Activated gamma-delta T cell (primary cell): ENCODE measurements around the gene QARS1.
A peak's percentile ranks its signal among the peaks of the same experiment; 100 is the strongest.

Source experiments
- DNase-seq: peaks from one replicate; lab custom pipeline; 2025; lab: John Stamatoyannopoulos, UW
- total RNA-seq, 2 donors: gene quantifications; one replicate each; lab custom pipeline; 2026; lab: John Stamatoyannopoulos, UW

The QARS1 gene
- 202 reads per million in 2 donors for total RNA-seq

DNA sequence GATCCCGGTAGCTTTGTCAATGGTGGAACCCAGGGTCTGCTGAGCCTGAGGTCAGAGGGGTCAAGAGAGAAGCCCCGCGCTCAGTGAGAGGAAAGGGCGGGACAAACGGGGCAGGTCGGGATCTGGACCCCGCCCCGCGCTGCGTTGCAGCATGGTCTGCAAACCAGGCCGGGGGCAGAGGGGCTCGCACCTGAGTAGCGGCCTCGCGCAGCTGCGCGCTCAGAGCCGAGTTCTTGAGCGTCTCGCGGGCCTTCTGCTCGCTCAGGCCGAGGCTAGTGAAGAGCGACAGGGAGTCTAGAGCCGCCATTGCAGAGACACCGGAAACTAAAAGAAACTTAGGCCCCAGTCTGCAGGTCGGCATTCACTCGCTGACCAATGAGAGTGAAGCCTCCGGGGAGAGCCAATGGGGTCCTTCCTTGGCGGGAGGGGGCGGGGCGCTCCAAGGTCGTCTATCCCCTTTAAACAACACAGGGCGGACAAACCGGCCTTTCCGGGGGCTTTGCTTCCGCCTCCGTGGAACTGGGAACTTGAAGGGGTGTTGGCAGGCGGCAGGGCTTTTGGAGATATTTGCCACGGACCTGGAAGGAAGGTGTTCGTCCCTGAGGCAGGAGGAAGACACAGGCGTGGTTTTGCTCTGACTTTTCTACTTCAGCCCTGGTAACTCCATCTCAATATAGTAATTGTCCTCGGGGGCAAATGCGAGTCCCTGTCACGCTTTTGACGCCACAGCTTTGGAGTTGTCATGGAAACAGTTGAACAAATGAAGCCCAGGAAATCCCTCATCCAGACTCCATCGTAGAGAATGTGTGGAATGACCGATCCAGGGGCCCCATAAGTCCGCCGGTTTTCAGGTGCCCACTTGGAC lies at the start of gene QARS1:
Gene QARS1 (minus strand): TSS at position 331 of the 865 bp plus-strand sequence. CDS start 24 bp downstream, at position 307.
- peak; percentile 66 for DNase-seq

DNA sequence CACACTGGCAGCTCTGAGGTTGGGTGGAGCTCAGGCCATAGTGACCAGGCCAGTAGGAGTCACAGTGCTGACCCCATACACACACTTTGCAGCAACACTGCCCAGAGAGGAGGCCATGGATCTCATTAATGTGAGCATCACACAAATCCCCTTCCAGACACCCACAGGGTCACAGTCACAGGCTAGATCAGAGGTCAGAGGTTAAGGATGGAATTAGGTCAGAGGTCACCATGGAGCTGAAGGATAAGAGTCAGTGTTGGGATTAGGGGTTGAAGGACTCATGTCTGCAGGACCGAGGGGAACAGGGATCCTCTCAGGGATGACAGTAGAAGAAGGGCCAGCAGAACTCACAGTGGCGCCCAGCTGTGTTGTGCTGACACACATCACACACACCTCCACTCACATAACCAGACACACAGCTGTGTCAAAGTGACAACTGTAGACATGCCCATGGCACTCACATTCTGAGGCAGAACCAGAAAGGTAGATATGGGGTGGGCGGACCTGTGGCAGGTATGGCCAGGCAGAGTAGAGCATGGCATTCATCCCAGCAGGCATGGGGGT lies 48.9 kb upstream of the QARS1 start:
- no peak for DNase-seq

GRCh38 chr3:49151610-49152009 lies 47.1 kb upstream of the QARS1 start:
- DNase-seq: no peak

- DNase-seq: no peak
These were observed 43.6 kb upstream of the QARS1 start for GRCh38 chr3:49148159-49148558.

GRCh38 chr3:49140080-49140479 lies 35.5 kb upstream of the QARS1 start:
- DNase-seq: no peak

DNA sequence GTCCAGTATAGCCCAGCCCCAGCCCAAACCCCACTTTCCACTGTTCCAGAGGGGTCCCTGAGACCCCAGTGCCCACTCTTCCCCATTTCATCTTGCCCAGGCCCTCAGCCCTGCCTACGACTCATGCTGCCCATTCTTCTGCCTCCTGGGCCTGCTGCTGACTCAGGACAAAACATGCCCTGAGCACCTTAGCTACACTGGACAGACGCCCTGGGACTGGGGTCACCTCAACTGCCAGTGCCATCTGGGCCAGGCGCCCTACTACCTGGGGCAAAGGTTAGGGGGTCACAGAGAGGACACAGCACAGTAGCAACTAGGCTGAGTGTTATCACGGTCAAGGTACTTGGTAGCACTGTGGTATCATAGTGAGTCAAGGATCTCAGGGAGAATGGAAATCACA lies 30.9 kb upstream of the QARS1 start:
- DNase-seq: no peak

- DNase-seq: no peak
These were observed 30.1 kb upstream of the QARS1 start for GRCh38 chr3:49134471-49135265.

GRCh38 chr3:49133226-49133951 lies 28.8 kb upstream of the QARS1 start:
- DNase-seq: no peak

DNA sequence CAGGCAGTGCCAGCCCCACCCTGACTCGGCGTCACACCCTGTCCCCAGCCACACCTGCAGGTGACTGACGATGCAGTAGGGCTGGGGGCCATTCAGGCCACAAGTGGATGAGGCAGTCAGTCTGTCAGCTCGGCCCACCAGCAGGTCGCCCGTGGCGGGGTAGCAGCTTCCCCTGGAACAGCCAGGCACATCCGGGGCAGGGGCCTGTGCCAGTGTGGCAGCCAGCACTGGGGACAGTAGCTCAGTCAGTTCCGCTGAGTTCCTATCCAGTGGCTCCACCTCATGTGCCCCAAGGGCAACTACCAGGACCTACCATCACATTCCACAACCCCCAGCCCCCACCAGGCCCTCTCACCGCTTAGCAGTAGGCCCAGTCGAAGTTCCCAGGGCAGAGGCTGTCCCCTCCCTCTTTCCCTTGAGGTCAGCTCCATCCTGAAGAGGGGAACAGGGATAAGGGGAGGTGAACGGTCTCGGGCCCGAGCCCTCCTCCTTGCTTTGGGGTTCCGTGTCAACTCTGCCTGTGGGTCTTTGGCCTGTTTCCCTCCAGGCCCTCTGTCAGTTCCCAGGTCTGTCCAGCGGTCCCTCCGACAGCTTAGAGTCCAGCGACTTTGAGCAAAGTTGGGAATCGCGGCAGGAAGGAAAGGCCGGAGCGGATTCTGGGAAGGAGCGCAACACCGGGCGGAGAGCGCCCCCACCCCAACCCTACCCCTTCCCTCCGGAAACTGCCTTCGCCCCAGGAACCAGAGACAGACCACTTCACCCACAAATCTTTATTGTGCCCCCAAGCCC lies 28.1 kb upstream of the QARS1 start, which contains the start of gene LAMB2:
Gene LAMB2 (minus strand): TSS at position 614 of the 789 bp plus-strand sequence. CDS start 183 bp downstream, at position 431.
- no peak for DNase-seq

DNA sequence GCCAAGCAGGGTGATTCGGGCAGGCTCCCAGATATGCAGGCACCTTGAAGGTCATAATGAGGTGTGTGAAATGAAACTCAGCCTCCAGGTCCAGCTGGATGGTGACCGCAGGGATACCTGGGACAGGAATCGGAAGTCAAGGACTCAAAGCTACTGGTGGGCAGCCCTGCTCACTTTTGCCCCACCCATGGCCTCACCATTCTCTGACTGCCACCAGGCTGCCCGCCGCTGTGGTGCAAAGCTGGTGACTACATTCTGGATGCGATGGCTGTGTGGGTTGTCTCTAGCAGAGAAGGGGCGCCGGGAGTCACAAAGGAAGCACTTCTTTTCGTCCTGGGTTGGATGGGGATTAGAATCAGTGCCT lies 27.5 kb upstream of the QARS1 start:
- no peak for DNase-seq

DNA sequence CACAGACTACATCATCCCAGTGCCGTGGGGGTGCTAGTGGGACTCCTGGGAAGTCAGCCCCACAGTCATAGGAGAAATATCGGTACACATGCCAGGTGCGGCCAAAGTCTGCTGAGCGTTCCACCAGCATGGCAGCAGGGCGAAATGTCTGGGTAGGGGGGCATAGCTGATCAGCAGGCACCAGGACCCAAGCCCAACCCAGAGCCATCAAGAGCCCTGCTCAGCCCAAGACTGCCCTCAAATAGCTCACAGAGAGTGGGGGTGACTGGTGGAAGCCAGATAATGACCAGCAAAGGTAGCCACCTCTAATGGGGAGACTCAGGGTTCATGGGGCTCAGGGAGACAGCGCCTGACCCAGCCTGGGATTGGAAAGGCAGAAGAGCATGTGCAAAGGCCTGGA lies 27.0 kb upstream of the QARS1 start:
- DNase-seq: no peak

DNA sequence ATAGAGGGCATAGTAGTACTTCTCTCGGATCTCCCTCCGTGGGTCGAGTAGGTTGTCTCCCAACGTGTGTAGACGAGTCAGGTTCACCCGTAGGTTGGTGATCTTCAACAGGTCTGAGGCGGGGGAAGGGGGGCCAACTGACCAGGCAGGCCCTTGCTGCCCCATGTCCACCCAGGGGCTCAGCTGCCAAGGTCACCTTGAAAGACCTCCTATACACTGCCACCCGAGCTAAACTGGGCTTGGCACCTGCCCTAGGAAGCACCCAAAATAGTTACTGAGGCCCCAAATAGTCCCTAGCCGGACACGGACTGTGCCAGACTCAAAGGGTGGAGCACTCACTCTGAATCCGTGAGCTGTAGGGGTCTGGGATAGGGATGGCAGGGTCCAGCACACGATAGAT lies 26.5 kb upstream of the QARS1 start:
- DNase-seq: no peak

DNA sequence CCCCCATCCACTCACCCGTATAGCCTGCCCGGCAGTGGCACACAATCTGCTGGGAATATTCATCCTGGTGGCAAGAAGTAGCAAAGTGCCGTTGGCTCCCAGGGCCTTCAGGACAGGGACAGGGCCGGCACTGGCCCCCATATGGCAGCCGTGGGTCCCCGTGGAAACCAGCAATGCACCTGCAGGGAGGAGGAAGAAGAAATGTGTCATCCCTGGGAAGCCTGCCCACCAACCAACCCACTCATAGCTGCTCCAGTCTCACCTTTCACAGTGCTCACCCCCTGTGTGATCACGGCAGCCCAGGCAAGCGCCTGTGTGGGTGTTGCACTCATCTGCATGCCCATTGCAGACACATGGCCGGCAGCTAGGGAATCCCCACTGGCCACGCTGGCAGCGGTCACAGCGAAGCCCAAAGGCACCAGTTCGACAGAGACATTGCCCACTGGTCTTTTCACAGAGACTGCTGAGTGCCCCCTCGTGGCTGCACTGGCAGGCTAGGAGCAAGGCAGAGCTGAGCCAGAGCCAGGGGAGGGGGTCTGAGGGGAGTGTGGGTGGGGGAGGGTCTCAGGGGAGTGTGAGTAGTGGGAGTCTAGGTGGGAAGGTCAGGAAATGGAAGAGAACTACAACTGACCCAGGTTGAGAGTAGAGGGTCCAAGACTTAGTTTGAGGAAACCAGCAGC lies 20.6 kb upstream of the QARS1 start:
- no peak for DNase-seq

DNA sequence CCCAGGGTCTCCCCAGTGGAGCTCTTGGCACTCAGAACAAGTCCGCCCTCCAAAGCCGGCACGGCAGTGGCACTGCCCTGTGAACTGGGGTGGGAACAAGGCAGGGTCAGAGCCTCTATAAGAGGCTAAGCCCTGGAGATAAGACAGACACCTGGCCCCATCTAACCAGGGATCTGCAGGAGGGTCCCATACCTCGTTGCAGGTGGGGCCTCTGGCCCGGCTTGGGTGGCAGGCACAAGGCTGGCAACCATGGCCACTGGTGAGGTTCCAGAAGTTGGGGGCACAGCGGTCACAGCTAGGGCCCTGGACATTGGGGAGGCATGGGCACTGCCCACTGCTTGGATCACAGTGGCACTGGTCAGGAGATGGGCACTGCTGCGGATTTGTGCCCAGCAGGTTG lies 19.6 kb upstream of the QARS1 start:
- no peak for DNase-seq

DNA sequence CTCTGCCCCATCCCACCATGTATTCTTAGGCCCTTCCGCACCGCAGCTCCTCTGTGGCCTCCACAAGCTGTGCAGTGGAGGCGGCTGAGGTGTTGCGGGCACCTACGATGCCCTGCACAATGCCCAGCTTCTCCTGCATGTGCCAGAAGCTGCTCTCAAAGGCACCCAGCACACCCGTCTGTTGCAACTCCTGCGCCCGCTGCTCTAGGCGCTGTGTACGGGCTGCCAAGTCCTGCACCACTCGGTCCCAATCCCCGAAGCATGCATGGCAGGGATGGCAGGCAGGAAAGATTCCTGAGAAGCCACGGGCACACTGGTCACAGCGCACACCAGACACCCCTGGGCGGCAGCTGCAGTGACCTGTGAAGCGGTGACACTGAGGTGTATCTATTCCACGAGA lies 19.1 kb upstream of the QARS1 start:
- no peak for DNase-seq

- DNase-seq: no peak
These were observed 18.5 kb upstream of the QARS1 start for GRCh38 chr3:49122886-49123545.

DNA sequence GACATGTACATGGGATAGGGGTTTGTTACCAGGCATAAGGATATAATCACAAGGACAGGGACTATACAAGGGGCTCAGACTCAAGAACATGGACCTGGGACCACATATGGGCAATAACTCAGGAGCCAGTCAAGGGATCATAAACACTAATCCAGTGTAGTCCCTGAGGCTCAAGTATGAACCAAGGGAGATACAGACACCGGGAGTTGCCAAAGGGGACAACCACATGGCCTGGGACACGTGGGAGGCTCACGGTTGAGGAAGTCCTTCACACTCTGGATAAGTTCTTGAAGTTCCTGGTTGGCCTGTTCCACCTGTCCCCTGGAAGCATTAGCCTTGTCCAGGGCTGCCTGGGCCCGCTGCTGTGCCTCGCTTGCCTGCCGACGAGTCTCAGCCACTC lies 17.9 kb upstream of the QARS1 start:
- DNase-seq: no peak

- DNase-seq: no peak
These were observed 17.5 kb upstream of the QARS1 start for GRCh38 chr3:49122022-49122421.

GRCh38 chr3:49121132-49121736 lies 16.7 kb upstream of the QARS1 start:
- no peak for DNase-seq
